Esophagus (tissue), 2 donors: Measurements from ENCODE around the gene ZFHX3. TPM values are rescaled to one million over a fixed set of nuclear protein-coding genes. Genes with fewer than 3 reads are reported as not detected.

Experiments
- H3K27ac ChIP-seq, 2 donors: one replicate each; pipeline ENCODE4 v1.5.1; 2013; ENCODE audit warnings: low read depth in 2 of 2, mild to moderate bottlenecking in 2 of 2, inconsistent platforms in 1 of 2, low read length in 1 of 2, moderate library complexity in 1 of 2
- H3K27me3 ChIP-seq, 2 donors: one replicate each; pipeline ENCODE4 v1.6.1; 2013; ENCODE audit warnings: low read length in 2 of 2, control low read depth in 1 of 2, mild to moderate bottlenecking in 1 of 2; ENCODE audit not compliant: insufficient read depth in 2 of 2, control insufficient read depth in 1 of 2
- H3K36me3 ChIP-seq, 2 donors: one replicate each; pipeline ENCODE4 v1.6.1; 2013; ENCODE audit warnings: low read length in 1 of 2; ENCODE audit not compliant: control insufficient read depth in 2 of 2, insufficient read depth in 2 of 2
- H3K4me1 ChIP-seq, 2 donors: one replicate each; pipeline ENCODE4 v1.6.1; 2013; ENCODE audit warnings: low read length in 1 of 2; ENCODE audit not compliant: control insufficient read depth in 2 of 2, insufficient read depth in 2 of 2
- H3K4me3 ChIP-seq, 2 donors: one replicate each; pipeline ENCODE4 v1.5.1; 2013; ENCODE audit warnings: low read length in 2 of 2, mild to moderate bottlenecking in 2 of 2, low read depth in 1 of 2, moderate library complexity in 1 of 2
- H3K9me3 ChIP-seq, 2 donors: one replicate each; pipeline ENCODE4 v1.6.1; 2013; ENCODE audit warnings: mild to moderate bottlenecking in 2 of 2, low read depth in 1 of 2, low read length in 1 of 2, moderate library complexity in 1 of 2; ENCODE audit not compliant: control insufficient read depth in 2 of 2, insufficient read depth in 1 of 2
- WGBS, 2 donors: extraction: QIAGEN DNeasy Blood & Tissue Kit; methylation state at CpG; one replicate each; pipeline ENCODE4 v1.1.7; 2013; 5-methylcytosine and 5-hydroxymethylcytosine counted together
- polyA plus RNA-seq, 2 donors: library from polyadenylated mRNA; stranded (reverse); fragments of 200-250 nt; gene quantifications; one replicate each; pipeline ENCODE4 v1.2.3, GENCODE V29; 2013
- donor health status: healthy with polysubstance abuse.
- donor health status: Bipolar disorder and iron deficiency.

The ZFHX3 gene
- polyA plus RNA-seq, 2 donors = 0.62 to 1.1 TPM

DNA sequence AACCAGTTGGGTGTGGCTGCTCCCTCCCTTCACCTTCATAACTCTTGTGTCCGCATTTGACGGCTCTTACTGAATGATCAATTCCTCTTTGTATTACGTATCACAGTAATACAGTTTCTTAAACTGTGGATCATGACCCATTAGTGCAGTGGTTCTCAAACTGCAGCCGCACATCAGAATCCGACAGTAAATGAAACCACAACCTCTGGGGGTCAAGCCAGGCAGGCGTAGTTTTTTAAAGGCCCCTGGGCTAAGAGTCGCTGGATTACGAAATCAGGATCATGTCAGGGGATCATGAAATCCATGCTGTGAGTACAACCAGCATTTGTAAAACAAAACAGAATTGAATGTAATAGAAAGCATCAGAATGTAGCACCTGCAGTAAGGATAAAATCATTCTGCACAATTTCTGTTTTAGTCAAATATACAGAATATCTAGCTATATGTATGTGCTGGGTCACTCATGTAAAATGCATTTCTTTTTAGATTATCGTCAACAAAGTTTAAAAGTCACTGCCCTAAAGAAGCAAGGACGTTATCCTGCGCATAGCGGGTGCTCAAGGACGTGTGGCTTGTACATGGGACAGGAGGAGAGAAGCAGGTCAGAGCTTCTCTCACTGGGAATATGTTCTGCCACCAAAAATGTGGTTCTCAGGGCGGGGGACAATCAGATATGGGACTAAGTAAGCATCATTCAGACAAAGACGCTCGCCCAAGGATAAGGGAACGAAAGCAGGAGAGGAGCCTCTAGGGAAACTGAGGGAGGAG is 113.1 kb downstream of the ZFHX3 start:
- H3K4me1 ChIP-seq = peaks cover 3 to 6% of the 10 kb centered on the region in 2 donors
- no peaks in the 10 kb centered on the region for H3K27me3 ChIP-seq
- WGBS, 2 donors = 72 to 75% methylated on average over 17 of the region's 17 CpGs
- H3K27ac ChIP-seq = no peak overlapping the region
- no peaks in the 10 kb centered on the region for H3K36me3 ChIP-seq
- H3K4me3 ChIP-seq = no peak overlapping the region
- no peaks in the 10 kb centered on the region for H3K9me3 ChIP-seq

DNA sequence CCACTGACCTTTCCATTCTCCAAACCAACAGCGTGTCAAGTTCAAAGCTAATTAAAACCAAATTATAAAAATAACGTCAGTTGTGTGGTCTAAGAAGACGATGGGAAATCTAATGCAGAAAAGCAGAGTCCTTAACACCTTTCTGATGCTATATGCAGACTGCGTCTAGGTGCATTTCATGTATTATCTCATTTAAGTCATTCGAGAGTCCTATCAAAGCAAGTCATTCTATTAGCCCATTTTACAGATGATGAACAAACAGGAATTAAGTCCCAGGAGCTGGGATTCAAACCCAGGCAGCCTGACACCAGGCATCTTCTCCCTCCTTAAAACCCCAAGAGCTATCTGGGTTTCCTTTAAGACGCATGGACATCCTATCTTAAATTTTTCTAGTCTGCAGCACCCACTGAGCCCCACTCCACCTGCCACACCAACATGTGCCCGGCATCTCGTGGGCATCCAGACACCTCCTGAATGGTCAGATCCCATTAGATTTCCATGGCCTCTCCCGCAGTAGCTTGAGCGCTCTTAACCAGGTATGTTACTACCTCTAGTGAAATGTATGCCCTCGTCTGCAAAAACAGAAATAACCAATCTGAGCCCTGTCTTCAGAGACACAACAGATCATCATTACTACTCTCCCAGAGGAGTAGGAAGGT is 115.1 kb downstream of the ZFHX3 start:
- Histone ChIP-seq H3K9me3 (no peaks in the 10 kb centered on the region), H3K4me1 (peaks cover 0 to 10% of the 10 kb centered on the region in 2 donors), H3K4me3 (no peak overlapping the region), H3K36me3 (no peaks in the 10 kb centered on the region), H3K27ac (no peak overlapping the region), H3K27me3 (no peaks in the 10 kb centered on the region)
- 89 to 91% methylated on average over 11 of the region's 11 CpGs for WGBS, 2 donors

DNA sequence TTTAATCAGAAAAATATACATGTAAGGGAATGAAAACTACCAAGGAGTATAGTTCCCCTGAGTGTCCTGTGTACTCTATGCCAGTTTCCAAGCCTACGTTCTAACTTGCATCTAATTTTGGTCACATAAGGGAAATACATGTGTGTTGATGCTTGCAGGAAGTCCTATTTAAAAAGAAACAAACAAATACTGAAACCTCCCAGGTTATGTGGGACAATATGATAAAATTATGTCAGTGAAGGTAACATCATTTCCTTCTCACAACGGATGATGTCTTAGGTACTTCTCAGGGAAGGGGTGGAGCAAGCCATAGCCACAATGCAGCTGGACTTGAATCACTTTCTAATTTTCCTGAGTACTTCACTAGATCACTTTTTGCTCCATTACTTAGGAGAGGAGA is 115.9 kb downstream of the ZFHX3 start:
- Histone ChIP-seq H3K27ac (no peak overlapping the region), H3K9me3 (no peaks in the 10 kb centered on the region), H3K4me1 (peaks cover 4 to 6% of the 10 kb centered on the region in 2 donors), H3K36me3 (no peaks in the 10 kb centered on the region), H3K4me3 (no peak overlapping the region), H3K27me3 (no peaks in the 10 kb centered on the region)
- 30 to 31% methylated on average over 2 of the region's 2 CpGs for WGBS, 2 donors

DNA sequence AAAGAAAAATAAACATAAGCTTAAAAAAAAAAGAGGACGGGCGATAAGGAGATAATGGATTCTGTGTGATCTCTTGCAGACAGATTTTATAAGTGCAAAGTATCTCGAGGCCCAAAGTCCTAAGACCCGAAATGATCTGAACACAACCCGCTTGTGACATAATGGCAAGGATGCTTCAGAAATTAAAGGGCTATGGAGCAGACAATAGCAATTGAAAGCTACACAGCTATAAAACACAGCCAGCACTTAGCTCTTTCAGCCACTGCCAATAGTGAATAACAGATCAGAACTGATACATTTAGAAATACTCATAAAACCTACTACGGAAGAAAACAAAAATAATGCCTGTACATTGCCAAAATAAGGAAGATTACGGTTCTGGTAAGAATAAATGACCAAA is 117.5 kb downstream of the ZFHX3 start:
- Histone ChIP-seq H3K36me3 (no peaks in the 10 kb centered on the region), H3K27me3 (no peaks in the 10 kb centered on the region), H3K9me3 (no peaks in the 10 kb centered on the region), H3K4me1 (peaks cover 4% of the 10 kb centered on the region in 2 donors), H3K4me3 (no peak overlapping the region), H3K27ac (no peak overlapping the region)
- WGBS, 2 donors = 87 to 90% methylated on average over 7 of the region's 7 CpGs

DNA sequence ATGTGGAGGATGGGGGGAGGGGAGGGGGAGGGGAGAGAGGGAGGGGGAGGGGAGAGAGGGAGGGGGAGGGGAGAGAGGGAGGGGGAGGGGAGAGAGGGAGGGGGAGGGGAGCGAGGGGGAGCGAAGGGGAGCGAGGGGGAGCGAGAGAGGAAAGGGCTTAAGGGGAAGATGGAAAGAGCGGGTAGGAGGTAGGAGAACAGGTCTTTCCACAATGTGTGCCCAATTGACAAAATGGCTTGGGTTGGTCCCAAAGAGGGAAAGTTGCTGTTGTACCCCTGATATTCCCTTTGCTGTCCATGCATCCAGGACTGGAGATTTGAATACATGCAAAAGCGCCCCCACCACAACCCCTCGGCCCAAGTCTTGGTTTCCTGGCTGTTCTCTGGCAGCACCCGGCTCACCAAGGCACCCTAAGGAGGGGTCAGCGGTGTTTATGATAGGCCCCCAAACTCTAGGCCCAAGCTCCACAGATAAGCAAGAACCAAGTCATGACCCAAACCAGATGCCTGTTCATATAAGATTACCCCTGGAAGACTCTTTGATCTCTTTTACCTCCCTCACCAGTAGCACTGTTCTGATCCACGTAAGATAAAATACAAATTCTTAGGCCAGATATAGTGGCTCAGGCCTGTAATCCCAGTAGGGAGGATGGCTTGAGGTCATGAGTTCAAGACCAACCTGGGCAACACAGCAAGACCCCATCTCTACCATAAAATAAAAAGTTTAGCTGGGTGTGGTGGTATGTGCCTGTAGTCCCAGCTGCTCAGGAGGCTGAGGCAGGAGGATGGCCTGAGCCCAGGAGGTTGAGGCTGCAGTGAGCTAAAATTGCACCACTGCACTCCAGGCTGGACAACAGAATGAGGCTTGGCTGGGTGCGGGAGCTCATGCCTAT is 119.6 kb downstream of the ZFHX3 start:
- WGBS, 2 donors = 75 to 77% methylated on average over 11 of the region's 11 CpGs
- no peak overlapping the region for H3K4me3 ChIP-seq
- H3K27me3 ChIP-seq = no peaks in the 10 kb centered on the region
- H3K36me3 ChIP-seq = no peaks in the 10 kb centered on the region
- H3K4me1 ChIP-seq = peaks cover 4% of the 10 kb centered on the region in 2 donors
- no peak overlapping the region for H3K27ac ChIP-seq
- no peaks in the 10 kb centered on the region for H3K9me3 ChIP-seq

DNA sequence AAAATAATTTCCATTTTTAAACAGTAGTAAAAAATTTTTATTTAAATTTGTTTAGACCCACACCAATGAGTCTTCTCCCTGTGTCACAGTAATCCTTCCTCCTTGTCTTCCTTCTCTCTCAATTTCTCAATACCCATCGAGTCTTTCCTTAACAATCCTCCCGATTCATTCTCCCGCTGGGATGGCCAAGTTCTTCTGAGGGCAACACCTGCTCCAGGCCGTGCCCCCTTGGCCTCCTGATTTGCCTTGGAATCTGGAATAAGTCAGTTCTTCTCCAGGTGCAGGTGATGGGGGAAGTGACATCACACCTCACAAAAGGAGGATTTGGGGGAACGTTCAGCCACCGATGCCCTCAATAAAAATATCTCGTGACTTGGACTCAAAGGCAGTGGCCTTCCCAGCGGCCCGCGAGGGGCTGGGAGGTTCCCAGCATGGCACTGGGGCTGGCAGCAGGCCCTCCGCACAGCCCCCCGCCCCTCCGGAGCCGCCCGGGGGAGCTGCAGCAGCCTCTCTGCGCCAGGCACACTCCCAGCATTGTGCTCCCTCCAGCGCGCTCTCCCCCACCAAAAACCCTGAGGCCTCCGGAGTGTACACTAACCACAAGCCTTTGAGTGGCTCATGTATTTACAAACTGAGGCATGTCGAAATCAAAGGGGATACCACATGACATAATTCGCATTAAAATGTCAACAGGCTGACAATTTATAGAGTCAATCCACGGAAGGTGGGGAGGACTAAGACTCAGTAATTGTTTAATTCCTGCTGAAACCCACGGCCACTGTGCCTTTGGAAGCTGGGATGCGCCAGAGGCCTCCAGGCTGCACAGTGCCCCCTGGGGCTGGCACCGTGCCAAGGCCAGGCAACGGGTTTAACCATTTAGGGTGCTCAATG is 120.5 kb downstream of the ZFHX3 start:
- Histone ChIP-seq H3K27ac (no peak overlapping the region), H3K36me3 (no peaks in the 10 kb centered on the region), H3K4me3 (no peak overlapping the region), H3K9me3 (no peaks in the 10 kb centered on the region), H3K4me1 (peaks cover 4% of the 10 kb centered on the region in 2 donors), H3K27me3 (no peaks in the 10 kb centered on the region)
- WGBS, 2 donors = 44 to 56% methylated on average over 26 of the region's 26 CpGs

DNA sequence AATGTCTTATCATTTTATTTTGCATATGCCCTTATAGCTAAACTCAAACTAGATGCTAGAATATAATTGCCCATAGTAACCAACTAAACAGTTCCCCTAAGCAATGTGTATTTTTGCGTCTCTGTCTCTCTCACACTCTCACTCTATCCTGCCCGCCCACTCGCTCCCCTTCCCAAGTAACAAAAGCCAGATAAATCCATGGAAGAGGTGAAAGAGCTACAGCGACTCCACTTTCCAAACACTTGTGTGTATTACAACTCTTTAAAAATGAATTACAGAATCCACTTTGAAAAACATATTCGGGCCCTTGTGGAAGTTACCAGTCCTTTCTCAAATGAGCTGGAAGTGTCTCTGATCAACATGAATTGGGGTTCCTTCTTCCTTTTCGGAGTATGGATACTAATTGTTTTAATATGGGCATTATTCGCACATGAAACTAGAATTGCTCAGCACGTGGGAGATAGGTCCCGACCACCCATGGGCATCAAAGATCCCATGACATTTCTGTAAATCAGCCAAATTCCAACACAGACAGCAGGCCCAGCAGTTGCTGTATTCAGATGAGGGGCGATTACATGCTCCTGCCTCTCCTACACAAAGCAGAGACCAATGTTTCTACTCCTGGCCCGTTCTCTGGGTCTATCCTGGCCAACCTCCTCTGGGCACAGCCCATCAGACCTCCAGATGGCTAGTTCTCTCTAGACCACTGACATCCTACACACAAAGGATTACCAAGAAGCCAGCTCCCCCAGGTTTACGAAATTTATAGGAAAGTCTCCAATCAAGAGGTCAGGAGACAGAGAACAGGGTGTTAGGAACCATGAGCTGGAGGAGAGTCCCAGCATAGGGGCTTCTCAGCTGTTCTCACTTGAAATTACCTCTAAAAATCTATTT is 121.5 kb downstream of the ZFHX3 start:
- no peaks in the 10 kb centered on the region for H3K9me3 ChIP-seq
- no peaks in the 10 kb centered on the region for H3K36me3 ChIP-seq
- 90 to 92% methylated on average over 12 of the region's 12 CpGs for WGBS, 2 donors
- H3K27me3 ChIP-seq = no peaks in the 10 kb centered on the region
- H3K4me1 ChIP-seq = peaks cover 4% of the 10 kb centered on the region in 2 donors
- H3K27ac ChIP-seq = no peak overlapping the region
- H3K4me3 ChIP-seq = no peak overlapping the region

DNA sequence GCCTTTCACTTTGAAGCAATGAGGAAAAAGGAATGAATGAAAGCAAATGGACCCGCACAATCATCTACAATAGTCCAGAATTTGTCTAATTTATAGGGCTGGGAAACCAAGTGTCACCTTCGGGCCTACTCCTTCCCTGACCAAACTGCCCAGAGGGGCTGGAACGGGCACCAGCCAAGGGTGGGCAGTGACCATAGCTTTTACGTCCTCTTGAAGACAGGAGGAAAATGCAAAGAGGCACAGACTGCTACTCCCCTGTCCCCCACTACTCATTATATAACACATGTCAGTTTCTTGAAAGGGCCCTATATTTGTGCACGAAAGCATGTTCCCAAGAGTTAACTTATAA is 122.3 kb downstream of the ZFHX3 start:
- no peaks in the 10 kb centered on the region for H3K36me3 ChIP-seq
- WGBS, 2 donors = 93 to 95% methylated on average over 5 of the region's 5 CpGs
- peaks cover 4% of the 10 kb centered on the region in 2 donors for H3K4me1 ChIP-seq
- no peaks in the 10 kb centered on the region for H3K9me3 ChIP-seq
- H3K4me3 ChIP-seq = no peak overlapping the region
- H3K27me3 ChIP-seq = no peaks in the 10 kb centered on the region
- H3K27ac ChIP-seq = no peak overlapping the region
